Measurements from ENCODE around the gene KIT.

GRCh38 chr4:54695337-54695736 lies 37.6 kb downstream of the KIT start:
- TF ChIP-seq EZH2 (IDR thresholded peaks at IDR 0.05): no peak
- no peak for TF ChIP-seq POLR2AphosphoS5 (IDR thresholded peaks at IDR 0.05; ENCODE audit: borderline replicate concordance, low read depth, low read length)
